Activated CD8-positive, alpha-beta memory T cell treated with anti-CD3 and anti-CD28 coated beads for 36 hours (primary cell): ENCODE data around the gene TMEM259. TPM values are rescaled to one million over a fixed set of nuclear protein-coding genes. Genes with fewer than 3 reads are reported as not detected.
"Not testable (repeated sequence)": the region's sequence is repeated elsewhere in the genome, so short reads cannot be mapped to it uniquely, and the experiment has no call there.

ENCODE experiments used
- CTCF ChIA-PET: fragments of 350-600 bp; sonication (Branson Sonifier 250); formaldehyde crosslinking; loops from one replicate; lab custom pipeline; 2021; ENCODE audit warnings: antibody characterized with exemption; lab: Charles Lee
- POLR2A ChIA-PET: fragments of 350-600 bp; sonication (Branson Sonifier 250); formaldehyde crosslinking; loops from one replicate; lab custom pipeline; 2021; ENCODE audit warnings: antibody characterized with exemption; lab: Charles Lee
- total RNA-seq, 2 experiments: library from RNA; stranded (reverse); gene quantifications; one replicate each; pipeline ENCODE4 v1.2.3, GENCODE V29; 2021

TMEM259 gene
- total RNA-seq, 2 experiments from 2014 or later, result 132 to 141 TPM

DNA sequence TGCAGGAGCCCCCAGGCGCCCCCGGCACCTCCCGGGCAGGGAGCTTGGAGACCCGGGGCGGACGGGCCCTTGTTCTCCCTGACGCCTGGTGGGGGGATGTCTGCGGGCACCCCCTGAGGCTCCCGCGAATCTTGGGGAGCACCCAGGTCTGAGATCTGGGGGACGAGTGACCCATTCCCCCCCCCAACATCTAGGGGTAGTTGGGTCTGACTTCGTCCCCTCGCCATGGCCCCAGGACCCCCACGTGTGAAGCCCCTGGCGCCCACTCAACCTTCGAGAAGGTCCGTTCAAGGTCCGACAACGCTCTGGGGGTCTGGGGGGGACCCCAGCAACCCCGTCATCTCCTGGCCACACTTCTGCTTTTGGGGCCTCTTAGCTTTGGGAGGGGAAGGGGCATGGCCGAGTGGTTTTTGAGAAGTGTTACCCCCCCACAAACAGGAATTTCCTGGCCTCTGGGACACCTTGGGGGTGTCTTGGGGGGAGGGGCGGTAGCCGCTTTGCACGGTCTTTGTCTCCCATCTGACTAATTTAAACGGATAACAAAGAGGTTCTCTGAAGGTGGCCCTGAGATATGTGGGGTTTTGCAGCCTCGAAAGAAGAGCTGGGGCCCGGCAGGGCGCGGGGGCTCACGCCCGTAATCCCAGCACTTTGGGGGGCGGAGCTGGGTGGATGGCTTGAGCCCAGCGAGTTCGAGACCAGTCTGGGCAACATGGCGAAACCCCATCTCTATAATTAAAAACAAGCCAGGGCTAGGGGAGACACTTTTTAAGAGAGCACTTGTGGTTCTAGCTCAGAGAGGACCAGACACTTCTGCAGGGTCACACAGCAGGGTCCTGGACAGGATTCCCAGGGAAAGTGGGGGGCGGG is 6.1 kb upstream of the TMEM259 start:
- CTCF ChIA-PET, result interaction anchor here (0.6 to 1.7 kb wide), 8 partner anchors 10 to 218 kb away, joined by 3 to 7 read pairs (median 4); no protein-coding TSS in a partner anchor
- POLR2A ChIA-PET, result interaction anchor here (0.5 to 3.0 kb wide), 7 partner anchors 12 to 1248 kb away, joined by 3 to 14 read pairs (median 6); partner anchors contain the start of genes ARHGAP45 and REEP6

DNA sequence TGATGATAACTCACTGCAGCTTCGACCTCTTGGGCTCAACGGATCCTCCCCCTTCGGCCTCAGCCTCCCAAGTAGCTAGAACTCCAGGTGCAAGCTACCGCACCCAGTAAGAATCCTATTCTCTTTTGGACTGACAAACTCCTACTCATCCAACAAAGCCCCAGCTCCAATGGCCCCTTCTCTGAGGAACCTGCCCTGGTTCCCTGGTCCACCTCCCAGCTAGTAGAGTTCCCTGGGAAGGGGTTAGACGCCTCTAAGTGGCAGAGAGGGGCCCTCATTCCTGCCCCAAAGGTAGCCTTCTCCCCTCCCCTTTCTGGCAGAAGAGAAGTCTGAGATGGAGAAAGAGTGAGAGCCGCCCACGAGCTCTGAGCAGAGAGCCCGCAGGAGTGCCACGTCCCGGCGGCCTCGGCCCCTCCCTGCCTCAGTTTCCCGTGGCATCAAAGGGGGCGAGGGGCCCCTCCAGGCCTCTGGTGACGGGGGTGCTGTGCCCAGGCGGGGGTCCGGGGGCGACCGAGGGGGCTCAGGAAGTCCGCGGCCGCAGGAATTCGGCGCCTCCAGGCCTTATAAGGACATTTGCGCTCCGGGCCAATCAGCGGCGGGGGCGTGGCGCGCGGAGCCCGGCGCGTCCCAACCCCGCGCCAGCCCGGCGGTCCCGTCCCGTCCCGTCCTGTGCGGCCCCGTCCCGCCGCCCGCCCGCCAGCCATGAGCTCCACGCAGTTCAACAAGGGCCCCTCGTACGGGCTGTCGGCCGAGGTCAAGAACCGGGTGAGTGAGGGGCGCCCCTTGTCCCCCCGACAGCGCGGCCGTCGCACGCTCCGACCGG is 5.2 kb upstream of the TMEM259 start, which contains the start of gene CNN2:
CNN2 (plus strand) TSS at position 649 of the 823 bp plus-strand sequence; CDS start at position 703, 54 bp downstream.
- POLR2A ChIA-PET, result interaction anchor here (1.1 to 3.0 kb wide), 2 partner anchors 41 to 55 kb away, joined by 3 to 14 read pairs; partner anchors contain the start of gene ARHGAP45
- CTCF ChIA-PET, result interaction anchor here (0.5 to 1.7 kb wide), 10 partner anchors 13 to 219 kb away, joined by 3 to 6 read pairs (median 4); partner anchors contain the start of gene GRIN3B

DNA sequence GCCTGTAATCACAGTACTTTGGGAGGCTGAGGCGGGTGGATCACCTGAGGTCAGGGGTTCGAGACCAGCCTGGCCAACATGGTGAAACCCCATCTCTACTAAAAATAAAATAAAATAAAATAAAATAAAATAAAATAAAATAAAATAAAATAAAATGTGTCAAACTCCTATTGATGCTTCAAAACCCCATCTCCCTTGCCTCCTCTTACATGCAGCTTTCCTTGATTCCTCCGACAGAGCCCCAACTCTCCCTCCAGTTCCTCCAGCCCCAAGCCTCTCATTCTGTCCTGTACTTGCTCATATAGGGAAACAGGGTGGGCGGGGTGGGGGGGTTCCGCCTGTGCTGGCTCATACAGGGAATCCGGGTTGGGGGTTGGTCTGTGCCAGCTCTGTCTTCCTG is 4.2 kb upstream of the TMEM259 start:
- ChIA-PET CTCF (interaction anchor here (0.7 to 1.4 kb wide), 4 partner anchors 14 to 41 kb away, joined by 3 to 5 read pairs (median 4); partner anchors contain the start of gene GRIN3B), POLR2A (interaction anchor here (3.0 kb wide), 1 partner anchor 42 kb away, joined by 14 read pairs; the partner anchor contains the start of gene ARHGAP45)

GRCh38 chr19:1023883-1024188 is 2.9 kb upstream of the TMEM259 start:
- POLR2A ChIA-PET, result not testable (repeated sequence)
- CTCF ChIA-PET, result interaction anchor here (1.2 kb wide), 1 partner anchor 220 kb away, joined by 3 read pairs; no protein-coding TSS in a partner anchor

- POLR2A ChIA-PET, result interaction anchor here (0.7 kb wide), 1 partner anchor 103 kb away, joined by 3 read pairs; no protein-coding TSS in a partner anchor
- CTCF ChIA-PET, result interaction anchor here (0.5 to 1.2 kb wide), 4 partner anchors 27 to 165 kb away, joined by 3 to 6 read pairs (median 4); partner anchors contain the start of gene WDR18
Measured at GRCh38 chr19:1019980-1020867, 699 bp downstream of the TMEM259 start.

DNA sequence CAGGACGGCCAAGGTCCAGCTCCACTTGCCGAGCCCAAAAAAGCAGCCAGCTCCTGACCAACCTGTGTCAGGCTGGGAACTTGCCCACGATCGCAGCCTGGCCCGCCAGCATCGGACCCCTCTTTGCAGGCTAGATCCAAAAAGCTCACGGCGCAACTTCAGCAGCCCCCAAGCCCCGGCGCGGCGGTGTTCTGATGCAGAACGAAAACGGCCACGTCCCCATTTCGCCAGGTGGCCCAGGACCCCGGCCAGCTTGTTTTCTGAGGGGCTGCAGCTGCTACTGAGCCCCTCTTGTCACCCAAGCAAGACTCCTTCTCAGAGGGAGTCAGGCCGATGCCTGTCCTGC is 1.3 kb downstream of the TMEM259 start:
- POLR2A ChIA-PET, result interaction anchor here (0.7 kb wide), 1 partner anchor 102 kb away, joined by 3 read pairs; no protein-coding TSS in a partner anchor
- CTCF ChIA-PET, result interaction anchor here (1.0 to 1.2 kb wide), 2 partner anchors 27 to 36 kb away, joined by 3 to 6 read pairs; partner anchors contain the start of gene WDR18

DNA sequence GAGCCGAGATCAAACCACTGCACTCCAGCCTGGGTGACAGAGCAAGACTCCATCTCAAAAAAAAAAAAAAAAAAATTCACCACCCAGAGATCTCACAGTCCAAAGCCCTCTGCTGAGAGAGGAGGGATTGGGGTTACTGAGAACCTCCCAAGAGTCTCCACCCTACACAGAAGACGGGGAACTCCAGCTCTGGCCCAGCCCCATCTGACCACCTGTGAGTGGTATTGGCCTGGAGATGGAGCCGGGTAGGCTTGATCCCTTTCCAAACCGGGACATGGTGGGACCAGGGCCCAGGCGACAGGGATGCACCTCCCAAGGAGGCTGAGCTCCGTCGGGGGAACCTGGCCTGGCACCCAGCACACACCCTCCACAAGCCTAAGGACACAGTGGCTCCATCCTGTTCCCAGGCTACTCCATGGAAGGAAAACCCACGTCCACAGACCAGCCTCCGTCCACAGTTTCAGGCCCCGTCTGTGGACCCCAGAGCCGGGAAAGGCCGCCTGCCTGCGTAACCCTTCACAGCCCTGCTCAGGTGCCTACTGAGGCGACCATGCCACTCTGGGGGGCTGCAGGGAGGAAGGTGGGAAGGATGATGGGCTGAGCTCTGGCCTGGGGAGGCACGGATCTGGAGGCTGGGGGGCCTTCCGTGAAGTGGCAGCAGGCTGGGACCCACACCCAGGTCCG is 1.8 kb downstream of the TMEM259 start:
- ChIA-PET CTCF (interaction anchor here (0.7 to 1.2 kb wide), 3 partner anchors 26 to 94 kb away, joined by 3 to 6 read pairs (median 3); partner anchors contain the start of gene WDR18), POLR2A (no interaction called here)

- CTCF ChIA-PET, result interaction anchor here (0.7 kb wide), 1 partner anchor 93 kb away, joined by 3 read pairs; no protein-coding TSS in a partner anchor
- POLR2A ChIA-PET, result interaction anchor here (0.5 kb wide), 1 partner anchor 103 kb away, joined by 4 read pairs; no protein-coding TSS in a partner anchor
Measured at GRCh38 chr19:1018393-1018792, 2.5 kb downstream of the TMEM259 start.

DNA sequence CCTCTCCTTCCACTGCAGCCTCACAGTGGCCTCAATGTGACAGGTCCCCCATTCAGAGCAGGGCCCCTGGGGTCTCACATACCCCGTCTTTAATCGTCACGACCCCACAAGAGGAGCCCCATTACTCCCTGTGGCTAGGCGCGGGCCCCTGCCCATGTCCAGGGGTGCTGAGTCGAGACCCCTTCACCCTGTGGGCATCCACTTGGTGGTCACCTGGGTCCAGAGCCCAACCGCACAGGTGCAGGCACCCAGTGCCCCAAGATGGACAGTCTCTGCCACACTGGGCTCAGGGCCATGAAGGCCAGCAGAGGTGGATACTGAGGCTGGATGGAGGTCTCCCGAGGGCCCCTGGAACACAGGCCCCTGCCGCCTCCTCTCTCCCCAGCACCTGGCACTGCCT is 3.0 kb downstream of the TMEM259 start:
- ChIA-PET CTCF (interaction anchor here (1.0 kb wide), 1 partner anchor 11 kb away, joined by 3 read pairs; no protein-coding TSS in a partner anchor), POLR2A (no interaction called here)

DNA sequence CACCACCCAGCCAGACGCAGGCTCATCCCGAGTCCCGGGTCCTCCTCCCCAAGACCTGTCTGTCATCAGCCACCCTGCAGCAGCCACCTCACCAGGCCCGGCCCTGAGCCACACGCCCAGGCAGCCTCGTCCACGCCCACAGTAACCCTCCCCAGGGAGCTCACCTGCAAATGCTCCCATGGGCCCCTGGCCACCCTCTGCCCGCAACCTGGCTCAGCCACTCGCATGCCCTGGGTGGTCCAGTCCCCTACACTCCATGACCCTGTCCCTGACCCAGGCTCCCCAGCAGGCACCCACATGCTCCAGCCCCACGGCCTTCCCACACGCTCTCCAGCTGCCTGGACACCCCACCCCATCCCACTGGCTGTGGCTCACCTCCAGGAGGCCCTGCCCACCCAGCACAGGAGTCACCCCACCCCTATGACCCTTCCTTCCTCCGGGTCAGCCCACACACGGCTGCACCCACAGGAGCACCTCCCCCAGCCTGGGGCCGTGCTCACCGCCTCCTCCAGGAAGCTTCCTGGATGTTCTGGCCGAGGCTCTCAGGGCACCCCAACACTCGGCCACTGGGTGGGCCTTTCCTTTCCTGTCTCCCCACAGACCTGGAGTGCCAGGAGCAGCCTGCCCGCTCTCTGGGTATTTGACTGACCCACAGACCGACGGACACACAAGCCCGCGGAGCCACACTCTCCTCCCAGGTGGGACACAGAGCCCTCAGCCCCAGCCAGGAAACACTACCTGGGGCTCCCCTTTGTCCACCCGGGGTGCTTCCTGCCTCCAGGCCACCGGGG is 3.6 kb downstream of the TMEM259 start:
- CTCF ChIA-PET, result interaction anchor here (1.0 to 1.5 kb wide), 3 partner anchors 12 to 48 kb away, joined by 3 to 4 read pairs (median 3); no protein-coding TSS in a partner anchor

DNA sequence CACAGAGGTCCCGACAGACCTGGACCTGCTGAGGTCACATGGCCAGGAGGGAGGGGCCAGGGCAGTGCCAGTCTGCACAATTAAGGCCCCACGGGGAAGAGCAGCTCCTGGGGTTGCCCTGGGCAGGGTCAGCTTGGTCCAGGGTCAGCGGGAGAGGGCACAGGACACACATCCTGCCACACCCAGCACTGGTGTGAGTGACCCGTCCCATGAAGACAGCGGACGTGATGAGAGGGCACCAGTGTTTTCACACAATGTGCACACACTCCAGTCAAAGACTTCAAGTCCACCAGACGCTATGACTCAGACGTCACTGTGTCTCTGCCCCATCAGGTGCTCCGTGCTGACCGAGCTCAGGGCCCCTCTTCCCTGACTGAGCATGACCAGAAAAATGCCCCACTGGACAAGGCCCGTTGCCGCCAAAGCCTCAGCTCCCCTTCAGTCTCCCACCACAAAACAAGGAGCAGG is 4.2 kb downstream of the TMEM259 start:
- CTCF ChIA-PET, result interaction anchor here (1.0 to 1.5 kb wide), 3 partner anchors 13 to 48 kb away, joined by 3 to 4 read pairs (median 3); no protein-coding TSS in a partner anchor
- POLR2A ChIA-PET, result interaction anchor here (0.7 kb wide), 1 partner anchor 19 kb away, joined by 3 read pairs; no protein-coding TSS in a partner anchor

More for the DNA sequence above, 3.6 kb downstream of the TMEM259 start:
- POLR2A ChIA-PET, result no interaction called here

GRCh38 chr19:1015782-1016646 is 4.9 kb downstream of the TMEM259 start:
- POLR2A ChIA-PET, result interaction anchor here (0.6 to 0.7 kb wide), 2 partner anchors 19 to 237 kb away, joined by 3 to 8 read pairs; no protein-coding TSS in a partner anchor

DNA sequence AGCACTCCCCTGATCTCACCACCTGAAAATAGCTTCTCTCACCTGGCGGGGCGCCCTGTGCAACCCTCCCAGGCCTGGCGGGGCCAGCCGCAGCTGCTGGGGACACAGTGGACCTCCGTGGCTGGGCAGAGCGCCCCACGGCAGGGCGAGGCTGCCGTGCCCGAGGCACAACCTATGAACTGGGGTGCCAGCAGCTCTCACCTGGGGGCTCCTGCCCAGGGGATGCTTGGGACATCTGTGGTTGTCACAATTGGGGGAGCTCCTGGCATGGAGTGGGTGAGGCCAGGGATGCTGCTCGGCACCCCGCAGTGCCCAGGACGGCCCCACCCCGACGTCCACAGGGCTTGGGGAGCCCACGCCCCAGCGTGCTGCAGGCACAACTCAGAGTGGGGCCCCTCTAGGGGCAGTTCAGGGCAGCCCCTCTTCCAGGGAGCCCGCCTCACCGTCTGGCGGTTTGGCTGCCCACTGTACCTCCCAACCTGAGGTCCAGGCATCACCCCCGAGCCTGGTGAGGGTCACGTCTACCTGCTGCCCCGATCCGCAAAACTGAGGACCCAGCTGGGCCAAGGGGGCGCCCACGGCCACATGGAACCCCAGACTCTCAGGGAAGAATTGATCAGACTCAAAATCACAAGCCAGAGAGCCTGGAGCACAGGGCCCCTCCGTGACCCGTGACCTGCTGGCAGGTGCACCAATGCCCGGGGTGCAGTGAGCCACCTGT is 5.7 kb downstream of the TMEM259 start:
- CTCF ChIA-PET, result interaction anchor here (1.5 kb wide), 1 partner anchor 50 kb away, joined by 4 read pairs; no protein-coding TSS in a partner anchor

More at GRCh38 chr19:1015782-1016646, 4.9 kb downstream of the TMEM259 start:
- CTCF ChIA-PET, result interaction anchor here (1.0 to 1.5 kb wide), 2 partner anchors 45 to 49 kb away, joined by 3 to 4 read pairs; no protein-coding TSS in a partner anchor

More for the DNA sequence above, 5.7 kb downstream of the TMEM259 start:
- POLR2A ChIA-PET, result interaction anchor here (0.6 kb wide), 1 partner anchor 238 kb away, joined by 8 read pairs; no protein-coding TSS in a partner anchor
